ENCODE measurements around the gene BNIP5.

BNIP5 gene

GRCh38 chr6:36296240-36296639 lies 40.4 kb downstream of the BNIP5 start:
- no peak for DNase-seq (ENCODE audit: low read depth, low spot score)

DNA sequence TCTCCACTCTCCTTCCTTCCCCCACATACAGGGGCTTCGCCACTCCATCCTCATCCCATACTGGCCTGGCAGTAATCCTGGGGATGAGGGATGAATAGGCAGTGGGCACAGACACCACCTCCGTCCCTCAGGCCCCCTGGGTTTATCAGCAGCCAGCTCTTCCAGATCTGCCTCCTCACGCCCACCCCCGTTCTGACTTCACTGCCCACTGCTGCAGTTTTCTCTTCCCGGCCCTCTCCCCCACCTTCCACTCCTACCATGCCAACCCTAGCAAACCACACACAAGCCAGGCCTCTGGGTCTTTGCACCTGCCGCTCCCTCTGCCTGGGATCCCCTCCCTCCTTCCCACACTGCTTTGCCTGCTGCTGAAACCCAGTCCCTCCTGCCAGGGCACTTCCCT lies 44.5 kb downstream of the BNIP5 start:
- DNase-seq (ENCODE audit: low read depth, low spot score) = no peak

DNA sequence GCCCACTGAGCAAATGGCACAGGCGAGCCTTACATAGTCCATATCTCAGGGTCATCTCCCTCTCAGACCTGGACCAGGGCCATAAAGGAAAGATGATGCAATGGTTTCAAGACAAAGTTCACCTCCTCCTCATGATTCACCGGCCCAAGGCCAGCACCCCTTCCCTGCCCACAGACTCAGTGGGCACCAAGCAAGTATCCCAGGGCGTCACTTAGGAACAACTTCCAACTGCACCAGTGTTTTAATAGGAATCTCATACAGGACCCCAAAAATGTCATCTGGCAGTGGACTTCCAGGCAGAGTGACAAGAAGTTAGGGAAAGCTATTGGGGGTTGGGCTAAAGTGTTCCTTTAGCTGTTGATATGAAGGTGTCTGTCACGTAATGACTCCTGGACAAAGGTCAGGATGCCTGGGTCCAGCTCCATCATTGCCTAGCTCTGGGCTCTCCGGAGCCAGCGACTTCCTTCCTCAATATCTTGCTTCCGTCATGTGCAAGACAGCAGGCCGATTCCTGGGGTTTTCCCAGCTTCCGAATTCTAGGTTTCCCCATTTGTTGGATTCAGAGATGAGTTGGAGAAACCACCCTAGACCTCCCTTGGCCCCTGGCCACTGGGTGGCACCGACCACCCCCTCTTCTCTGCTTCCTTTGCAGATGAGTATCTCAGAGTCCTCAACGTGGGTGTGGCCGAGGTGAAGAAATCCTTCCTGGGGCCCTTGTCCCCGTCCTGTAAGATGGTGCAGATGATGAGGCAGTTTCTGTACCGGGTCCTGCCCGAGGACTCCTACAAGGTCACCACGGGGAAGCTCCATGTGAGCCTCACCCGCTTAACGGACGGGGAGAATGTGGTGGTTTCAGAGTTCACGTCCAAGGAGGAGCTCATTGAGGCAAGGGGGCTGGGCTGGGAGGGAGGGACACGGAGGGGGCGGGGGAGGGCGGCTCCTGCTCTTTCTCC lies 45.7 kb downstream of the BNIP5 start:
- DNase-seq (ENCODE audit: low read depth, low spot score) = no peak

DNA sequence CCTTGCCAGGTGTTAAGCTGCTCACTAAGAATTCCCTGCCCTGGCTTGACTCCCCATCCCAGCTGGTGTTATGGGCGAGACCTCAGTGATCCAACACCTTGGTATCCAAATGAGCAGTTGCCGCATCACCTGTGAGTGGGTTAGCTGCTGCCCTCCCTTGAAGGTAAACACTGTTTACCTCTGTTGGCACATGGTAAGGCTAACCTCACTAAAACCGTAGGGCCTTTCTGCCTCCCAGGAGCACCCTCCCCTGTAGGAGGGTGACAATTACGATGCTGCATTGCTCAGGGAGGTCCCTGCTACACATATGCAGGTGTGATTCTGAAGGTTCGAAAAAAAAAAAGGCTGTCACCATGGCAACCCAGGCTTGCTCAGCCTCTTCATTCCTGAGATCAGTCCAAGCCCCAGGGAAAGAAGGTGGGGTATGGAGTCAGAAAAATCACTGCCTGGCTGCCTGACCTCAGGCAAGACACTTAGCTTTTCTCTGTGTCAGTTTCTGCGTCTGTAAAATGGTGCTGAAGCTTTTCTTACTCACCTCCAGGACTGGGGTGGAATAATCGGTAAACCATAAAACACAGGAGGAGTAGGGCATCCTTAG lies 47.3 kb downstream of the BNIP5 start:
- DNase-seq (ENCODE audit: low read depth, low spot score) = no peak

- no peak for DNase-seq (ENCODE audit: low read depth, low spot score)
Measured at GRCh38 chr6:36286858-36287257, 49.8 kb downstream of the BNIP5 start.

DNA sequence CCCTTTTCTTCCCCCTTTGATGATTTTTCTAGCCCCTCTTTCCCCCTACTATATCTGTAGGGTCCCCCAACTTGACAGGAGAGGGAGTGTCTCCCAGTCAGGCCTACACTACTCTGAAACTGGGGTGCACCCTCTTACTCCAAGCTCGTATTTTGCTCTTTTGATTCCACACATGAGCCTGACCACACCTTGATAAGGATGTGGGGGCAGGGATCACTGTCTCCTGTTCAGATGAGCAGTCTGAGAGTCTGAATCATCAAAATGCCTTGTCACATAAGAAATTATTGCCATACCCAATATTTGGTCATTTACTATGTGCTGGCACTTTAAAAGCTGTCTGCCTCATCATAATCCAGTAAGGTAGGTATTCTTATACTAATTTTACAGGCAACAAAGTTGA lies 50.9 kb downstream of the BNIP5 start:
- DNase-seq (ENCODE audit: low read depth, low spot score) = no peak

DNA sequence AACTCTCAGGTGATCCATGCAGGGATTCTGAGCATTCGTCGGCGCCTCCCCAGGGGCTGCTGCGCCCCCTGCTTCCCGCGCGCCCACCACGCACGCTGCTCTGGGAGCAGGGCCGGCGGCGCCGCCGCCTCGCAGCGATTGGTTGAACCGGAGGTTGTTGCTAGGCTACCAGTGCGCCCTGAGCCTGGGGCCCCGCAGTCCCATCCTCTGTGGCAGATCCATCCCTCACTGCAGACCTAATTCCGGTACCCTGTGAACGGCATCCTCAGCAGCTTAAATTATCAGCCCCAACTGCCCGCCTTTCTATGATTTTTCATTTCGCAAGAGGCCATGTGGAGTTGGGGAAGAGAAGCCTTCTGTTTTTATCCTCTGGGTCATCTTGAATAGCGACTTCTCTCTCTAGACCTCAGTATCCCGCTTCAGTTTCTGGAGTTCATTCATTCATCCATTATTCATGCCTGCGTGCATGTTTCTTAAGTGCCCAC lies 51.5 kb downstream of the BNIP5 start:
- DNase-seq (ENCODE audit: low read depth, low spot score) = no peak

- DNase-seq (ENCODE audit: low read depth, low spot score) = no peak
Measured at GRCh38 chr6:36284359-36284758, 52.3 kb downstream of the BNIP5 start.

DNA sequence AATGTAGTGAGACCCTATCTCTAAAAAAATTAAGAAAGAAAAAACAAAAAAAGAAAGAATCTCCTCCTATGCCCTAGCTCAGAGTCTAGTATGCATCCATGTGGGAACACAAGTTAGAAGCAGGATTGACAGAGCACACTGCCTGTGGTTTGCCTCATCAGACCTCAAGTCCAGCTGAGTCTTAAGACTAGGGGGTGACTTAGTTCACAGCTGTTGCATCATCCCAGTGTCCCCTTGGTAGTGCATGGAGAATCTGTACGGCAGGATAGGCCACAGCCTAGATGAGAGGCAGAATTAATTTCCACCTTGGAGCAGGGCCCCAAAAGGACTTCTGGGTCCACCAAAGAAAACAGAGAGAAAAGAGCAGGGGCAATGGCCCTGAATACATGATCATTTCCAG lies 53.1 kb downstream of the BNIP5 start:
- DNase-seq (ENCODE audit: low read depth, low spot score) = no peak

DNA sequence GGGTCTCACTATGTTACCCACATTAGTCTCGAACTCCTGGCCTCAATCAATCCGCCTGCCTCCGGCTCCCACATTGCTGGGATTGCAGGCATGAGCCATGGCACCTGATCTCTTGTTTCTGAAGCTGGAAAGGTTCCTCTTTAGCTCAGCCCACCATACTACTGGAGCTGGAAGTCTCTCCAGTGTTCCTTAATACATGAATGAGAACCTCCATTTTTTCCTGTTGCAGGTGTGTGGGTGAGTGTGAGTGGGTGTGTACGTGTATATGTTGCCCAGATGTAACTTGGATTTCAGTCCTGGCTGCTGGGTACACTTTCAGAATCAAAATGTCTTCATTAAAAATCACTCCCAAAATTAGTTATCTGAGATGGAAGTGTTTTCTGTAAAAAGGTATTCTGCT lies 55.7 kb downstream of the BNIP5 start:
- no peak for DNase-seq (ENCODE audit: low read depth, low spot score)

DNA sequence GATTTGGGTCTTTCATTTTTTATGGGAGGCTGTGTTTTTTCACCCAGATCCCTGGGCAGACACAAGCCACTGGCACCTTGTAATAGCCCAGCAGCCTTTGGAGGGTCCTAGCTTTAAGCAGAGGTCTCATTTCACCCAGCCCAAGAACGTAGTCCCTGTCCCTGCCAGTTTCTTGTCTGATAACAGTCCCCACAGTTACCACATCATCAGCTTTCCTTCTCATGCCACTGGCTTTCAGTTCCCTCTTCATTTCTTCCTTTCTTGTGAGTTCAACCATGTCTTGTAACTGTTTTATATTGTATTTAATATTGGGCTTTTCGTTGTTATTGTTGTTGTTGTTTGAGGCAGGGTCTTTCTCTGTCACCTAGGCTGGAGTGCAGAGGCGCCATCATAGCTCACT lies 56.2 kb downstream of the BNIP5 start:
- DNase-seq (ENCODE audit: low read depth, low spot score) = no peak

- DNase-seq (ENCODE audit: low read depth, low spot score) = no peak
Measured at GRCh38 chr6:36277946-36278470, 58.7 kb downstream of the BNIP5 start.

GRCh38 chr6:36276581-36277536 lies 59.8 kb downstream of the BNIP5 start:
- no peak for DNase-seq (ENCODE audit: low read depth, low spot score)

- no peak for DNase-seq (ENCODE audit: low read depth, low spot score)
Measured at GRCh38 chr6:36273802-36274514, 62.7 kb downstream of the BNIP5 start.

GRCh38 chr6:36273067-36273466 lies 63.6 kb downstream of the BNIP5 start:
- DNase-seq (ENCODE audit: low read depth, low spot score) = no peak

DNA sequence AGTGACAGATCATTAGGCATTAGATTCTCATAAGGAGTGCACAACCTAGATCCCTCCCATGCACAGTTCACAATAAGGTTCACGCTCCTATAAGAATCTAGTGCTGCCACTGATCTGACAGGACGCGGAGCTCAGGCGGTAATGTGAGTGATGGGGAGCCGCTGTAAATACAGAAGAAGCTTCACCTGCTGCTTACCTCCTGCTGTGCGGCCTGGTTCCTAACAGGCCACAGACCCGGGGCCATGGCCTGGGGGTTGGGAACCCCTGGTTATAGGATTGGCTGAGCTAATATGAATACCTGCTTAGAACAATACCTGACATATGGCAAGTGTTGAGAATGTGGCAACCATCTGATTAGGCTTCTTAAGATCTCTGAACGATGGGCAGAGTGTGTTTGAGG lies 64.5 kb downstream of the BNIP5 start:
- no peak for DNase-seq (ENCODE audit: low read depth, low spot score)

GRCh38 chr6:36269834-36270705 lies 66.6 kb downstream of the BNIP5 start, which contains the start of gene PNPLA1:
Gene PNPLA1 (plus strand): TSS chr6:36270060. CDS start chr6:36270460, 400 bp downstream.
- no peak for DNase-seq (ENCODE audit: low read depth, low spot score)

DNA sequence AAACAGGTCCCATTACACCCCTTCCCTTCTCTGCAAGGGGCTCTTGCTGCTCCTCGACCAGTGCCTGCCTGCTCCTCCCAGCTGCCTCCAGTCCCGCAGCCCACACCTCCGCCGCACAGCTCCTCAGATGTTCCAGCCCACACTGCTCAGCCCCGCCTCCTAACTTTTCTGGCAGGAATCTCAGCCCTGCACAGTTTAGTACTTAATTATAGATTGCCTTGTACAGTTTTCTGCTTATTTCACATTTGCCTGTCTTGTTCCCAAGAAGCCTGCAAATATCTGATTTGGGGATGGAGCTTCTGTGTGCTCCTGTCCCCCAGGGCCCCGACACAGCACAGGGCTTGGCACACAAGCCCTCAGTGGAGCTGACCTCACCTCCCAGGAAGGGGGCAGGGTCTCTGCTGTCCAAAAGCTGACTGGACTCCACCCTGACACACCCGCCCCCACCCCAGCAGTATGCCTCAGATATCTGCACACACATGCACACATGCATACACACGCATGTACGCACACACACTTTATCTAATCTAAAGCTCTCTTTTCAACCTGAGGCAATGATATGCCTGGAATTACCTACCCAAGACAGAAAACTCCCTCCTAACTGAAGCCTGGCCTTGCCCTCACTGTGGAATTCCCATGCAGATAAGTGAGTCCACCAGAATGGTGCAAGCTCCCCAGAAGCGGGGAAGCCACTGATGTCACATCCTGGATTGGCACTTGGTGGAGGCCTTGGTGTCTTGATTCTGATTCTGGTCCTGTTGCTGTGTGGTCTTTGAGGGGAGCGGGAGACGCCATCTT lies 68.0 kb downstream of the BNIP5 start:
- DNase-seq (ENCODE audit: low read depth, low spot score) = no peak
